ENCODE measurements around the gene MAJIN.

Gene MAJIN

DNA sequence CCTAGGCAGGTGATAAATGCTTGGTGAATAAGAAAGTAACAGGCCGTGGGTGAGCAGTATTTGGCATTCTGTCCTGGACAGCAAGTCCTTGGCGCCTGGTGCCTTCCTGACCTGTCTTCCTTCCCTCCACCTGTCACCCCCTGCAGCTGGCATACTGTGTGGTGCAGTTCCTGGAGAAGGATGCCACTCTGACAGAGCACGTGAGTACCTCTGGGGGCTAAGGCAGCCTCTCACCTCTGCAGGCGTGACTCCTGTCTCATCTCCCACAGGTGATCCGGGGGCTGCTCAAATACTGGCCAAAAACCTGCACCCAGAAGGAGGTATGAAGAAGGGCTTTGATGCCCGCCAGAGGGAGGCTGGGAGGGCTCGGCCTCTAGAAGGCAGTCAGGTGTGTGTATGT, 40.6 kb downstream of the MAJIN start:
- no peak for DNase-seq

DNA sequence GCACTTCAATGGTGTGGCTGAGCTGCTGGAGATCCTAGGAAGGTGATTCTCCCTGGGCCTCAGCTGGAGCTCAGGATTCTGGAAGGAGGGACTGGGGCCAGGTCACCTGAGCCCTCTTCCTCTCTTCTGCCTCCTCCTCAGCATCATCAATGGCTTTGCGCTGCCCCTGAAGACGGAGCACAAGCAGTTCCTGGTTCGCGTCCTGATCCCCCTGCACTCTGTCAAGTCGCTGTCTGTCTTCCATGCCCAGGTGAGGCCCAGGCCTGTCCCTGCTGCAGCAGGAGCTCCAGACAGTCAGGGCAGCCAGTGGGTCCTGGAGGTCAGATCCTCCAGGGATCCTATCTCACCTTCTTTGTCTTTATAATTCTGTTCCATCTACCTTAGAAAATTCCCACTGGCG, 41.6 kb downstream of the MAJIN start:
- no peak for DNase-seq

DNA sequence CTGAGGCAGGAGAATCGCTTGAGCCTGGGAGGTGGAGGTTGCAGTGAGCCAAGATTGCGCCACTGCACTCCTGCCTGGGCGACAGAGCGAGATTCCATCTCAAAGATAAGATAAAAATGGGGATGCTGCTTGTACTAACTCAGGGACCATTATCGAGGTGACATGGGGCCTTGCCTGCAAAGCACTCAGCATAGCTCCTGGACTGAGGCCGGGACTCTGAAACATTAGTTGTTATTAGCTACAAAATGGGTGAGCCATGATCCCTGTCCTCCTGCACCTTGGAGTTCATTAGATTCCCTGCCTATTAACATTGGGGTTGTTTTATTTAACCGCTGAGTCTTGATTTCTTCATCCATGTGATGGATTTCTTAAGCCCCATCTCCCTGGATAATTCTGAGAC, 42.3 kb downstream of the MAJIN start:
- no peak for DNase-seq

DNA sequence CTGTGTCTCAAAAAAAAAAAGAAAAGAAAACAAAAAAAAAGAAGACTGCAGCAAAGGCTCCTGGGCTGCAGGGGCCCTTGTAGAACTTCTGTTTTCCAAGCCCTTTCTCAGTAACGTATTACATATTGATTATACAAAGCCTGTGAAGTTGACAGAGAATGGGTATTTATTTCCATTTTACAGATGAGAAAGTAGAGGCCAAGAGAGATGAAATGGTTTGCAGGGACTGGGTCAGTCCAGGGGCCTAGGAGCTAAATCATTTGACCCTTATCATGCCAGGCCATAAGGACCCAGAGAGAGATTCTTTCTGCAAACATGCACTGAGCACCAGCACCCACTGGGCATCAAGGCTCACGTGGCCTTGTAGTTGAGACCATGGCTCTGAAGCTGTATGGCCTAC, 43.0 kb downstream of the MAJIN start:
- DNase-seq: no peak

DNA sequence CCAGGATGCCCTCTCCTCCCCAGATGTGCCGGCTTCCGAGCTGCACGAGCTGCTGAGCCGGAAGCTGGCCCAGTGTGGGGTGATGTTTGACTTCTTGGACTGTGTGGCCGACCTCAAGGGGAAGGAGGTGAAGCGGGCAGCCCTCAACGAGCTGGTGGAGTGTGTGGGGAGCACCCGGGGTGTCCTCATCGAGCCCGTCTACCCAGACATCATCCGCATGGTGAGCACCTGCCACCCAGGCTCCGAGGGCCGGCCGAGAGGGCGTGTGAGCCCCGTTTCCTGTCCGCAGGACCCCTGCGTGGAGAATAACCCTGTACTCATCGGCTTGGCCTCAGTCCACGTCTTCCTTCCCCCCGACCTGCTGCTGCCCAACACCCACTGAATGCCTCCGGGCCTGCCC, 45.2 kb downstream of the MAJIN start:
- DNase-seq: no peak

DNA sequence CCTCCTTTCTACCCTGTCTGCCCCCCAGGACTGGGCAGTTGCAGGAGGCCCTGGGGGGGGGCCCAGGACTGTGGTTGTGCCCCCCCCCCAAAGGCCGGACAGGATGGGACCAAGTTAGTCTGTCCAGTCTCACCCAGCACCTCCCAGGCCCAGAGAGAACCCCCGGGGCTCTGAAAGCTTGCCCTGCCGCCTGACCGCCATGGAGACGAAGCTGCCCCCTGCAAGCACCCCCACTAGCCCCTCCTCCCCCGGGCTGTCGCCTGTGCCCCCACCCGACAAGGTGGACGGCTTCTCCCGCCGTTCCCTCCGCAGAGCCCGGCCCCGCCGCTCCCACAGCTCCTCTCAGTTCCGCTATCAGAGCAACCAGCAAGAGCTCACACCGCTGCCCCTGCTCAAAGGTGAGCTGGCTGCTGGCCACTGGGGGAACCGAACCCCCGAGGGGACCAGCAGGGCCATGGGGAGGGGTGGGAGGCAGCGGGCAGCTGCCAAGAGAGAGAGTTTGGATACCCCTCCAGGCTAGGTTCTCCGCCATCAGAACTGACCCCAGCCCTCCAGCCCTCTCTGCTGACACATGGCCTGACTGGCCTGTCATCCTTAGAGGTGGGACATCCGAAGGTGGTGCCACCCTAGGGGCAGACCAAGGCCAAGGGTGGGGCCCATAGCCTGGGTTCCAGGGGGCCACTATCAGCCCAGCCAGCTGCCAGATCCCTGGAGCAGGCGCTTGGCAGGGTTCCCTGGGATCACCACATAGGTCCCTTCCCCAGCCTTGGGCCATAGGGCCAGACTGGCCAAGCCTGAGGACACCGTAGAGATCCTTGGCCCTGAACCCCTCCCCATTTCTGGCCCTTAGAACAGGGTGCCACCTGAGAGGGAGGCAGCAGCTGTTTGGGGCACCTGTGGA, 46.1 kb downstream of the MAJIN start:
- DNase-seq: no peak

DNA sequence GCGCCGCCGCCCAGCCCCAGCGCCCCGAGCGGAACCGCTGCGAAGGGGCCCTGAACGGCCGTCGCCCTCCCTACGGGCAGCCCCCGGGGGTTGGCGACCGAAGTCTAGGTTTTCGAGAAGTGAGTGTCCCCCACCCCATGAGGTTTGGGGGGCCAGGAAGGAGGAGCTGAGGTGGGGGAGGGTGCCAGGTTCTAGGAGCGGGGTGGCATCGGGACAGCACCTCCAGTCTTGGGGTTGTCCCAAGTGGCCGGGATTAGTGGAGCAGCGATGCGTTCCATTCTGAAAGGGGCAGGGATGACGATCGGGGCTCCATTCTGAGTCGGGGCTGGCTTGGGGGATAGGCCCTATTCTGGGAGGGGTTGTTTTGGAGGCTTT, 47.0 kb downstream of the MAJIN start:
- DNase-seq: peak; percentile 18

DNA sequence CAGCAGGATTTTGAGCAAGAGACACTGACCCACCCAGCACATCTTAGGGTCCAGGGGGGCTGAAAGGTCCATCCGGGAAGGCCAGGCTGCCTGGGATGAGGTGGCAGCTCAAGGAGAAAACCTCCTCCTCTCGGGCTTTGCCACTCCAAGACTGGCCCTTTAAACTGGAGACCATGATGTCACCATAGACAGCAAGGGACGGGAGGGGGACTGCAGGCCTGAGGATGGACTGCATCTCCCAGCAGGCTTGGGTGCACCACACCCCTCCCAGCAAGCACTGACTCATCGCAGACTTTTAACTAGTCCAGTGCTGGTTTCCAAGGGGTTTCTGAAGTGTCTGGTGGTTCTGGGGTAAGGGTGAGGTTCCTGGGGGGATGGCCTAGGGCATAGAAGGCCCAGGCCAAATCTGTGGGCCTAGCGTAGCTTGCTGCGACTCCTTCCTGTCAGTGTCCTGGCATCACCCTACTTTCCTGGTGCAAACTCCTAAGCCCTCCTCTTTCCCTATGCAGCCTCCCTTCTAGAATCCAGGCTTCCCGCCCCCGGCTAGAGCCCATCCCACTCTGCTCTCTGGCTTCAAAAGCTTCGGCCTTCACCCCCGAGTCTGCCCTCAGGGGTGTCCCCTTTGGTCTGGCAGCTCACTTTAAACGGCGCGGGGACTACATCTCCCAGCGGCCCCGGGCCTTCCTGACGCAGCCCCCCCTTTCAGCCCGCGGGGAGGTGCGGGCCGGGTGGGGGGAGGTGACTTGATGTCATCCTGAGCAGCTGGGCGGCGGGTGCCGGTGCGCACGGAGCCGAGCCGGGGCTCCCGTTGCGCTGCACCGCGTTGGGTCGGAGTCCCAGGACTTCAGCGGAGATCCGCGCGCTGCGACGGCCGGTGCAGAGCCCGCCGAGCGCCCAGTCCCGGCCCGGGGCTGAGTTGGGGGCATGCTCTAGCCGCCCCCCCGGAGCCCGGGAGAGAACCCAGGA, 47.7 kb downstream of the MAJIN start, which contains the start of gene PPP2R5B:
Gene PPP2R5B (plus strand): TSS at position 746 of the 966 bp plus-strand sequence. CDS start 1,046 bp downstream, outside the sequence.
- DNase-seq: peak; percentile 90

DNA sequence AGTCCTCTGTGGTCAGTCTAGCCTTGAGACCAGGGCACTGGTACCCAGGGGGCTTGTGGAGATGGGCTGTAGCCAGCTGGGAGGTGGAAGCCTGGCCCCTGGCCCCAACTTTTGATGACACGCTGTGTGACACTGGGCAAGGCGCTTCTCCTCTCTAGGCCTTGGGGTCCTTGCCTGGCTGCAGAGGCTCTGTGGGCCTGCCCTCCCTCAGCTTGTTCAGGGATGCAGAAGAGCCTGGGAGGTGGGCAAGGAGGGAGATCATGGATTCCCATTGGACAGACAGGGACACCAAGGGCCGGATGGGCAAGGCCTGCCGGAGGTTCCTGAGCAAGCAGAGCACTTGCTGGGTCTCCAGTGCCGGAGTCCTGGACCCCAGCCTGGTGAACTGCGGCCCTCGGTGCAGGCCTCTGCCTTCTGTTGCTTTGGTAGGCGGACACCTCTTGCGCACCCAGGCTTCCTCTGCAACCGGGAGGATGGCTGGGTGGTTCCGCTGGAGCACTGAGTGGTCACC, 48.7 kb downstream of the MAJIN start:
- no peak for DNase-seq

DNA sequence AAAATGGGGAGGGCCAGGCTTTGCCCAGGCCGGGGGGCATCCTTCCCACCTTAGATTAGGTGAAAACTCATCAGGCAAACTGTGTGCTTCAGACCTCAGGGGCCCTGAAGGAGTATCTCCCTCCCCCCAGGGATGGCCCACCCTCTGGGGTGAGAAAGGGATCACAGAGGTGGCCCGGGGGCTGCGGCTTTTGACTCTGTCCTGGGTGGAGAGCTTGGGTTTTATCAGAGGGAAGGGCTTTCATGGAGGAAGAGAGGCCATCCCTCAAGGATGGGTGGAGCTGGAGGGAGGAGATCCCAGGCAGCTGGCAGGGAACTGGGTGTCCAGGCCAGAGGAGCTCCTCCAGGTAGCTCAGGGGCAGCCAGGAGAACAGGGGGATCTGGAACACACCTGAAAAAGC, 50.5 kb downstream of the MAJIN start:
- DNase-seq: no peak

DNA sequence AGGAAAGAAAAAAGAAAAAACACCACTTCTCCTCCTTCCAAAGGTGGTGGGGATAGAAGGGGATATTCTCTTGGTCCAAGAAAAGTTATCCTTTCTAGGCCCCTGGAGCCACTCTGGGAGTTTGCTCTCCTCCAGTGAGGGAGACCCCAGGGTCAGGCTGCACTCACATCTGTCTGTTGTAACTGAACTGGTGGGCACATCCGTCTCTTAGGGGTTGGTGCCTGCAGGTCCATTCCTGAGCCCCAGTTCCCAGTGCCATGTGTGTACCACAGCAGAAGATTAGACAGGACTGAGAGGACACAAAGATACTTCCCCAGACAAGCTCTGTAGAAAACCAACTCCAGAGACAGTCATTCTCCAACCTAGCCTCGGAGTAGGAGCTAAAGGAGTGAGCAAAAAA, 51.8 kb downstream of the MAJIN start:
- no peak for DNase-seq

DNA sequence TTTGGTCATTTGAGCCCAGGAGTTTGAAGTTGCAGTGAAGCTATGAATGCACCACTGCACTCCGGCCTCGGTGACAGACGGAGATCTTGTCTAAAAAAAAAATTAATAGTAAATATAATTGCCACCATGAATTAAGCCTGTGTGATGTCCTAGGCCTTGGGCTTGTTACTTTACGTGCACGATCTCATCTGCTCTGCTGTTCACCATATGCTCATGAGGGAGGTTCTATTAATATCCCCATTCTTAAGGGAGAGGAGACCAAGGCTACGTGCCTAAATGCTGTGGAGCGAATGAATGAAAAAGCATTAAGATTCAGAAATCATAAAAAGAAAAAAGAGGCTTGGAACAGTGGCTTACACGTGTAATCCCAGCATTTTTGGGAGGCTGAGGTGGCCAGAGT, 52.3 kb downstream of the MAJIN start:
- no peak for DNase-seq

DNA sequence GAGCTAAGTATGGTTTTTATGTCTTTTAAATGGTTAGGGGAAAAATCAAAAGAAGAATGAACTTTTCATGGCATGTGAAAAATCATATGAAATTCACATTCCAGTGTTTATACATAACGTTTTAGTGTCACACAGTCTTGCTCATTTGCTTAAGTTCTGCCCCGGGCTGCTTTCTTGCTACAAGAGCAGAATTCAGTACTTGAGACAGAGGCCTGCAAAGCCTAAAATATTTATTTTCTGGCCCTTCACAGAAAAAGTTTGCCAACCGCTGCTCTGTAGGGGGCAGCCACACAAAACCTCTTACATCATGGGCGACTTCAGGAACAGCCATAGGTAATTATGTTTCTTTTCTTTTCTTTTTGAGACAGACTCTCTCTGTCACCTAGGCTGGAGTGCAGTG, 53.9 kb downstream of the MAJIN start:
- DNase-seq: no peak

DNA sequence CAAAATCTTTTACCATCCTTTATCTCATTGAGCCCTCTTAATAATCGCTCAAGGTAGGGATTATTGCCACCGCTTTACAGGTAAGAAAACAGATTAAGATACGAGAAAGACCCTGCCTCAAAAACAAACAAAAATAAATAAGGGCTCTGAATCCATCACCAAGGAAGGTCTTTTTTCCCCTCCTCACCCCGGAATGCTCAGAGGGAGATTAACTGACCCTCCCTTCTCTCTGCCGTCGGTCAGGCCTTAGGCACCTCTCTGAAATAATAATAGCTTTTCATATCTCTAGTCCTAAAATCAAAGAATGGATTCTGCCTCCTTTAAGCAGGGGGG, 54.3 kb downstream of the MAJIN start:
- no peak for DNase-seq

DNA sequence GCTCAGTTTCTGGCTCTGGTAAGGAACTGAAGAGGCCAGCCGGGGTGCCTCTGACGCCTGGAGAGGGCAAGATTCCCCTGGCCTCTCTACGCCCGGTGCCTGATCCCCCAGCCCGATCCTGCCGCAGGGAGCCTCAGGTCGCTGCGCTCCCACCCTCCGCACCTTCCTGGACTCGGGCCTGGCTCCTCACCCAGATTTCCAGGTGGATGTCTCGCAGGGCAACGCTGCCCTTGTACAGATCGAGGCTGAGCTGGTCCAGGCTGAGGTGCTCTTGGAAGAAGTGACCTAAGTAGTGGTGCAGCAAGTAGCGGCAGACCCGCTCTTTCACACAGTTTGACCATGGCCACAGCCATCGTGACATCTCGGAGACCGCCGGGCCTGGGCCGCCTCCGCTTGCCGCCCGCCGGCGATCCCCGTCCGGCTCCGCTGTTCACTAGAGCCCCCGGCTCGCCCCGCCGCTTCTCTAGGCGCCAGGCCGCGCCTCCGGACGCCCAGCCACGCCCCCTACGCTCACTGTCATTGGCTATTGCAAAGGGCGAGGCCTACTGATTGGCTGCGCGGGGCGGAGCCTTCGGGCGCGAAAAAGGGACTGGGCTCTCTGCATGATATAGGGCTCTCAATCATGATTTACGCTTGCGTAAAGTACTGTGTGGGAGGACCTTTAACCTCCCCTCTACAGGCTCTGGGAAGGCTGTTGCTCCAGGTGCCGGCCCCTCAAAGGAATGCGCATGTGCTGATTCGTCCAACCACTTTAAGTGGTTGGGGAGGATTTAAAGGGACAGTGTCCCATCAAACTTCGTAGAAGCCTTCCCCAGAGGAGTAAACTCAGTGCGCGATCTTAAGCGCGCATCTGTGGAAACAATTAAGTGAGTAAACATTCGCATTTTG, 54.9 kb downstream of the MAJIN start, which contains the start of gene ATG2A:
Gene ATG2A (minus strand): TSS at position 435 of the 888 bp plus-strand sequence. CDS start 74 bp downstream, at position 361.
- DNase-seq: peak; percentile 100

DNA sequence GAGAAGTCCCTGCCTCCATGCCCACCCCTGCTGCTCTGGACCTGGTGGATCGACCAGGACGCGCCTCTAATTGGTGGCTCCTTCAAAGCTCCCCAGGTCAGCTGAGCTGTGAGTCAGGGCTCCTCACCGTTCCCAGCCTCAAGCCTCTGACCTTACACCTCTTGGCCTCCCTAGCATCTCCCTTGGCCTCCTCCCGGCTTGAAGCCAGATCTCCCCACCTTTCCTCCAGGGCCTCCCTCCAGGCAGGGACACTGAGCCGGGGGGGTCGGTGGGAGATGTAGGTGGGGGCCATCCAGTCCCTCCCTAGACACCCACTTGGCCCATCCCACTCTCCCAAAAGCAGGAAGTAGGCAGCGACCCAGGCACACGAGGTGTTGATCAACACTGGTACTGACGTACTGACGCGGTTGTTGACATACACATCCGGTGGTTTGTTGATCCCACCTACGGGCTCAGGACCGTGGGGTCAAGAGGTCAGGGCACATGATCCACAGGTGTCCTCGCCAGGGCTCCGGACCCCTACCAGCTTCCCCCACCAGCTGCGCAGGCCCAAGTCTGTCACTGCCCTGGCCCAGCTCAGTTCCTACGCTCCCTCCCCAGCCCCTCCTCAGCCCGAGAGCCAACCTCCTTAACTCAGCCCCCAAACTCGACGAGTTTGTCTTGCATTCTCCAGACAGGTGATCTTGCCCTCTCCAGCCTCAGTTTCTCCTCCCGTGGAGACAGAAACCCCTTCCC, 55.7 kb downstream of the MAJIN start:
- peak; percentile 38 for DNase-seq

DNA sequence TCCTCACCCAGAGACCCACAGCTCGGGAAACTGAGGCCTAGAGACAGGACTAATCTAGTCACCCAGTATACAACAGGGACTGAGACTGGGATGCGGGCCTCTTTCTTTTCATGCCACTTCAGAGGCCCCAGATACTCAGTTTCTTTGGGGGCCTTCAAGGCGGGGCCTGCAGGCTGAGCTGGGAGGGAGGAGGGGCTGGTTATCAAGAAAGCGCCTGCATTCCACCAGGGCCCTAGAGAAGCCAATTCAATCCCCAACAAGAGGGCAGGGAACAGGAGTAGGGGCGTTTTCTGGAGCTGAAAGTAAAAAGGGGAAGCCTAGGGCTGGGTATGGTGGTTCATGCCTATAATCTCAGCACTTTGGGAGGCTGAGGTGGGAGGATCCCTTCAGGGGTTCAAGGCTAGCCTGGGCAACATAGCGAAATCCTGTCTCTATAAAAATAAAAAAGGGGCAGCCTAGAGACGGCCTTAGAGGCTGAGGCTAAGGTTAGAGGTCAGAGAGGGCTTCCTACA, 56.5 kb downstream of the MAJIN start:
- DNase-seq: no peak

DNA sequence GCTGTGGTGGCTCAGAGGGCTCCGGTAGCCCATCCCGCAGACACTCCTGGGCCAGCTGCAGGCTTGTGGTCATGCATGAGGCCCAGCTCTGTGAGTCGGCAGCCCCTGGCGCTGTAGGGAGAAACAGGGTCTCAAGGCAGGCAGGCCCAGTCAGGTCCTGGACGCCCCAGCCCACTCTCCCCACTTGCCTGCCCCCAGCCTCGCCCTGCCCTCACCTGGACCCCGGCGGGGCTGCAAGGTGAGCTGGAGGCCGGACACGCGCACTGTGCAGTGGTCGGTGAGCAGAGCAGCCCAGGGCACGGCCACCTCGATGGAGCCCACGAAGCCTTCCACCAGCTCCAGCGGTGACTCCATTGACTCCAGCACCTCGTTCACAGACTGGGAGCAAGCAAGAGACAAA, 57.8 kb downstream of the MAJIN start:
- no peak for DNase-seq

DNA sequence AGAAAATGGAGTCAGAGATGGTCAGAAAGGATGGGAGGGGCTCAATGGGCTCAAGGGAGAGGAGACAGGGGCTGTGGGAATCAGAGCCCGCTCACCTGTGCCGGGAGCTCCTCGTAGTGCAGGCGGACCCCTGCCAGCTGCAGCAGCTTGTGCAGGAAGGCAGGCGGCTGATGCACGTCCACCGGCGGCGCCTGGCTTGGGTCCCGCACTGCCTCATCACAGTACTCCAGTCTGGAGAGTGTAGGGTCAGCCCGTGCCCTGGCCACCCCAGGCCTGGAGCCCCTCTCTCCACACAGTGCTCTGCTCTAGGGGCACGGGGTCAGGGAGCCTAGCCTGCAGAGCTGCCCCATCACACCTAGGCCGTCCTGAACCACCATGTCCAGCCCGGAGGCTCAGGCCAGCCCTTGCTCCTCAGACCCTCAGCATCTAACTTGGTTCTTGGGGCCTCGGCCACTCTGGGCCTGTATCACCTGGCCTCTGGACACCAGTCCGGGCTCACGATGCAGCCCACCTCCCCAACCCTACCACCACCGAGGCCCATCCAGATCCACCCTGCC, 58.7 kb downstream of the MAJIN start:
- no peak for DNase-seq

DNA sequence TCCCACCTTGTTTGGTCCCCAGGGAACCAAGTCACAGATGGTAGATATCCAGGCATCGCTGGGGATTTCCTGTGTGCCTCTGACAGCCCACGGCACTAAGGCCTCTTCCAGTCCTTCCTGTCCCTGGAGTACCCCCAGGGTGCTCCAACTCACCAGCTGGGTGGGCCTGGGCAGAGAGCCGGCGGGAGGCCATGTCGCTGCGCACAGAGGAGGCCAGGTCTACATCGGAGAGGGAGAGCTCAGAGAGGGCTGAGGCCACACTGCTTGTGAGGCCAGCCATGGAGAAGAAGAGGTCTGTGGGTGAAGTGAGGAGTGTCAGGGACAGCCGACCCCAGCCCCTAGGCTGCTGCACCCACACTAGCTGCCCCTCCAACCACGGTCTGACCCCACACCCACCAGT, 60.2 kb downstream of the MAJIN start:
- DNase-seq: no peak

DNA sequence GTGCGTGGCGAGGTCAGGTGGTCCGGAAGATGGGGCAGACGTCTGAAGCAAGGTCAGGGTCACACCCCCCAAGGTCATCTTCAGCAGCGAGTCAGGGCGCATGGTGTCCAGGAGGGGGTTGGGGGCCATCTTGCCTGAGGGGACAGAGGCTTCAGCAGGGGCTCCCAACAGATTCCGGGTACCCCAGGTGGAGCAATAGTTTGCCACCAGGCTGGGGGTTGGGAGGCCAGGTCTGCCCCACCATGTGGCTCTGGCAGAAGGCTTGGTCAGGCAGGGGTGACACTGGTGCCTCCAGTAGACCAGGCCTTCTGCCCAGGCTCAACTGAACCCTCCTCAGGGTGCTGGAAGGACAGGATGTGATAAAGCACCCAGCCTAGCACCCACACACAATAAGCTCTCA, 60.8 kb downstream of the MAJIN start:
- DNase-seq: no peak
